GM12892 (cell line): Measurements from ENCODE around the gene TMEM54.

ENCODE experiments used
- POLR2A ChIP-seq: IDR thresholded peaks from 2 replicates; pipeline ENCODE4 v1.6.1; 2011; ENCODE audit warnings: low read depth, low read length, control low read depth
- POLR2AphosphoS5 ChIP-seq: IDR thresholded peaks from 2 replicates; pipeline ENCODE4 v1.6.1; 2011; ENCODE audit warnings: low read depth, low read length, control low read depth
- TAF1 ChIP-seq: IDR thresholded peaks from 2 replicates; pipeline ENCODE4 v1.6.1; 2011; ENCODE audit warnings: low read depth, mild to moderate bottlenecking, control low read depth, low read length, borderline replicate concordance

DNA sequence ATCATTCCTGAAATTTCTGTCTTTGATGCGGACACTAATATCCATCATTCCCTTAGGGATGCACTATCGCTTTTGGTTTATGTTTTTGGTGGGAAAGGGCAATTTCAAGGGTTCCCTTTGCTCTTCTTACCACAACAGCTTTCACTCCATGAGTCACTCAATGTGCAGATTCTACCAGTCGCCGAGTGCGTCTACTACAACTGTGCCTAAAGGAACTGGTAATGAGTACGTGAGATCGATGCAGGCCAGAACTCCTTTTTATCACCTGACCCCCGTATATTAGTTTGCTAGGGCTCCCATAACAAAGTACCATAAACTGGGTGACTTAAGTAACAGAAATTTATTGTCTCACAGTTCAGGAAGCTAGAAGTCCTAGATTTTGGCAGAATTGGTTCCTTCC lies 27.5 kb upstream of the TMEM54 start:
- TF ChIP-seq POLR2AphosphoS5: no peak
- no peak for TF ChIP-seq POLR2A
- no peak for TF ChIP-seq TAF1
